HT-29 (cell line): Measurements from ENCODE around the gene NPTN. TPM values are rescaled to one million over a fixed set of nuclear protein-coding genes. Genes with fewer than 3 reads are reported as not detected.
"Not testable (repeated sequence)": the region's sequence is repeated elsewhere in the genome, so short reads cannot be mapped to it uniquely, and the experiment has no call there.

Source experiments
- DNase-seq: peaks from one replicate; pipeline ENCODE4 v3.0.0-alpha.2; 2015; ENCODE audit warnings: low spot score
- total RNA-seq: library from RNA; depleted of rRNA; stranded (reverse); fragments of >200 nt; shearing (Covaris generic); gene quantifications from 2 replicates; pipeline ENCODE4 v1.2.3, GENCODE V29; 2014

NPTN gene
- total RNA-seq, 1 experiment from 2014 or later: 108 TPM

- peak; percentile 35 for DNase-seq
Observed at GRCh38 chr15:73601451-73602445, 31.4 kb downstream of the NPTN start.

- no peak for DNase-seq
Observed at GRCh38 chr15:73600413-73601335, 32.5 kb downstream of the NPTN start.

GRCh38 chr15:73599934-73600333 is 33.3 kb downstream of the NPTN start:
- peak; percentile 33 for DNase-seq

GRCh38 chr15:73598530-73599160 is 34.5 kb downstream of the NPTN start:
- no peak for DNase-seq

- DNase-seq: no peak
Observed at GRCh38 chr15:73597036-73597638, 36.1 kb downstream of the NPTN start.

GRCh38 chr15:73596174-73596573 is 37.0 kb downstream of the NPTN start:
- no peak for DNase-seq

- no peak for DNase-seq
Observed at GRCh38 chr15:73594109-73594508, 39.1 kb downstream of the NPTN start.

- no peak for DNase-seq
Observed at GRCh38 chr15:73593304-73594074, 39.7 kb downstream of the NPTN start.

GRCh38 chr15:73590263-73590662 is 42.9 kb downstream of the NPTN start:
- DNase-seq: no peak

- no peak for DNase-seq
Observed at GRCh38 chr15:73589766-73590165, 43.4 kb downstream of the NPTN start.

GRCh38 chr15:73585871-73586654 is 47.1 kb downstream of the NPTN start:
- no peak for DNase-seq

GRCh38 chr15:73584699-73585420 is 48.3 kb downstream of the NPTN start:
- no peak for DNase-seq

- DNase-seq: no peak
Observed at GRCh38 chr15:73583544-73583943, 49.6 kb downstream of the NPTN start.

GRCh38 chr15:73582851-73583379 is 50.3 kb downstream of the NPTN start:
- DNase-seq: no peak

- no peak for DNase-seq
Observed at GRCh38 chr15:73578026-73578425, 55.2 kb downstream of the NPTN start.

- not testable (repeated sequence) for DNase-seq
Observed at GRCh38 chr15:73577593-73577992, 55.6 kb downstream of the NPTN start.

- no peak for DNase-seq
Observed at GRCh38 chr15:73575636-73576247, 57.4 kb downstream of the NPTN start.

- no peak for DNase-seq
Observed at GRCh38 chr15:73573572-73573971, 59.6 kb downstream of the NPTN start.
